ENCODE measurements around the gene DSCAML1.
A peak's percentile ranks its signal among the peaks of the same experiment; 100 is the strongest.

DSCAML1 gene

DNA sequence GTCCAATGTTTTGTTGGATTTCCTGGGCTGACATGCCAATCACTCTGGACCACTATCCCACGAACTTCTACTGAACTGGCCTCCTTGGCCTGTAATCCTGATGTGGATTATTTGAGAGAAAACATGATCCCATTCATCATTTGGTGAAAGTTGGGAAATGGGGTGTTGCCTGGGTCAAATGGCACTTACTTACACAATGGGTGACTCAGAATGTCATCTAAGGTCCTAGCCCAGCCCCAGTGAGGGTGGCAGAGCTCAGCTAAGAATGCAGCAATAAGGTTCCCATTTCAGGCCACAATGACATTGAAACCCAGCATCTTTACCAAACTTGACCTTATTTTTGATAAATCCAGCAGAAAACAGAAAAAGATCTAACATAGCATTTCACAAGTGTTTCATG lies 8.0 kb upstream of the DSCAML1 start:
- Mint-ChIP-seq H3K36me3 (ENCODE audit: low read depth) (no peaks in the 10 kb centered on the region), H3K27me3 (ENCODE audit: low read depth, poor library complexity) (peaks cover 95% of the 10 kb centered on the region), H3K4me3 (no peak overlapping the region), H3K4me1 (peaks cover 11% of the 10 kb centered on the region), H3K9me3 (no peaks in the 10 kb centered on the region), H3K27ac (no peak overlapping the region)
- TF ChIP-seq, protein P1, sequence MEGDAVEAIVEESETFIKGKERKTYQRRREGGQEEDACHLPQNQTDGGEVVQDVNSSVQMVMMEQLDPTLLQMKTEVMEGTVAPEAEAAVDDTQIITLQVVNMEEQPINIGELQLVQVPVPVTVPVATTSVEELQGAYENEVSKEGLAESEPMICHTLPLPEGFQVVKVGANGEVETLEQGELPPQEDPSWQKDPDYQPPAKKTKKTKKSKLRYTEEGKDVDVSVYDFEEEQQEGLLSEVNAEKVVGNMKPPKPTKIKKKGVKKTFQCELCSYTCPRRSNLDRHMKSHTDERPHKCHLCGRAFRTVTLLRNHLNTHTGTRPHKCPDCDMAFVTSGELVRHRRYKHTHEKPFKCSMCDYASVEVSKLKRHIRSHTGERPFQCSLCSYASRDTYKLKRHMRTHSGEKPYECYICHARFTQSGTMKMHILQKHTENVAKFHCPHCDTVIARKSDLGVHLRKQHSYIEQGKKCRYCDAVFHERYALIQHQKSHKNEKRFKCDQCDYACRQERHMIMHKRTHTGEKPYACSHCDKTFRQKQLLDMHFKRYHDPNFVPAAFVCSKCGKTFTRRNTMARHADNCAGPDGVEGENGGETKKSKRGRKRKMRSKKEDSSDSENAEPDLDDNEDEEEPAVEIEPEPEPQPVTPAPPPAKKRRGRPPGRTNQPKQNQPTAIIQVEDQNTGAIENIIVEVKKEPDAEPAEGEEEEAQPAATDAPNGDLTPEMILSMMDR (IDR thresholded peaks at IDR 0.05) = no peak
- DNase-seq = no peak

DNA sequence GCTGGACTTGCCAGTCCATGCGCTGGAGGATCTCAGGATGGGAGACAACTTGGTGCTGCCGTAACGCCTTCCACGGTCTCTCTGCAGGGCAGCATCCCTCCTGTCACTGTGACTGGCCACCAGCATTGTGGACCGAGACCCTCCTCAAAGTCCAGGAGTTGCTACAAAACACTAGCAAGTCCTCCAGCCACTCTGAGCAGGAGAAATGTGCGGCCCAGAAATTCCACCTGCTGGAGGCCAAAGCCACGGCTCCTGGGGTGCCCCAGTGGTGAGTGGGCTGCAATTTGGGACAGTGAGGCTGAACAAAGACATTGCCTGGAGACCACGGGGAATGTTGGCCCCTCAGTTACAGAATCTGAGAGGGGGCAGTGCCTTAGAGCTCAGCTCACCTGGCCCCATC lies 6.9 kb upstream of the DSCAML1 start:
- no peak for DNase-seq
- Mint-ChIP-seq H3K27ac (no peak overlapping the region), H3K27me3 (ENCODE audit: low read depth, poor library complexity) (peaks cover 95% of the 10 kb centered on the region), H3K9me3 (no peaks in the 10 kb centered on the region), H3K4me1 (peaks cover 2% of the 10 kb centered on the region), H3K36me3 (ENCODE audit: low read depth) (no peaks in the 10 kb centered on the region), H3K4me3 (no peak overlapping the region)
- TF ChIP-seq, protein P1 (IDR thresholded peaks at IDR 0.05) = no peak

GRCh38 chr11:117799634-117800033 lies 2.6 kb upstream of the DSCAML1 start:
- H3K9me3 Mint-ChIP-seq = no peaks in the 10 kb centered on the region
- H3K27ac Mint-ChIP-seq = no peak overlapping the region
- DNase-seq = no peak
- no peak overlapping the region for H3K4me3 Mint-ChIP-seq
- TF ChIP-seq, protein P1 (IDR thresholded peaks at IDR 0.05) = no peak
- H3K27me3 Mint-ChIP-seq (ENCODE audit: low read depth, poor library complexity) = peaks cover 97% of the 10 kb centered on the region
- H3K36me3 Mint-ChIP-seq (ENCODE audit: low read depth) = no peaks in the 10 kb centered on the region
- H3K4me1 Mint-ChIP-seq = peaks cover 18% of the 10 kb centered on the region

- Mint-ChIP-seq H3K27me3 (ENCODE audit: low read depth, poor library complexity) (peaks cover 98% of the 10 kb centered on the region), H3K9me3 (no peaks in the 10 kb centered on the region), H3K27ac (no peak overlapping the region), H3K4me3 (peak overlapping the region; percentile 63), H3K4me1 (peaks cover 18% of the 10 kb centered on the region), H3K36me3 (ENCODE audit: low read depth) (no peaks in the 10 kb centered on the region)
- peak; percentile 34 for DNase-seq
- TF ChIP-seq, protein P1 (IDR thresholded peaks at IDR 0.05) = no peak
These were observed 552 bp downstream of the DSCAML1 start for GRCh38 chr11:117796456-117796871.

GRCh38 chr11:117795638-117796455 lies 1.2 kb downstream of the DSCAML1 start:
- TF ChIP-seq, protein P1 (IDR thresholded peaks at IDR 0.05) = no peak
- Mint-ChIP-seq H3K4me3 (peak overlapping the region; percentile 63), H3K4me1 (peaks cover 18% of the 10 kb centered on the region), H3K9me3 (no peaks in the 10 kb centered on the region), H3K36me3 (ENCODE audit: low read depth) (no peaks in the 10 kb centered on the region), H3K27me3 (ENCODE audit: low read depth, poor library complexity) (peaks cover 99% of the 10 kb centered on the region), H3K27ac (no peak overlapping the region)
- peak; percentile 31 for DNase-seq
